ENCODE data around the gene GDAP2.

The GDAP2 gene

DNA sequence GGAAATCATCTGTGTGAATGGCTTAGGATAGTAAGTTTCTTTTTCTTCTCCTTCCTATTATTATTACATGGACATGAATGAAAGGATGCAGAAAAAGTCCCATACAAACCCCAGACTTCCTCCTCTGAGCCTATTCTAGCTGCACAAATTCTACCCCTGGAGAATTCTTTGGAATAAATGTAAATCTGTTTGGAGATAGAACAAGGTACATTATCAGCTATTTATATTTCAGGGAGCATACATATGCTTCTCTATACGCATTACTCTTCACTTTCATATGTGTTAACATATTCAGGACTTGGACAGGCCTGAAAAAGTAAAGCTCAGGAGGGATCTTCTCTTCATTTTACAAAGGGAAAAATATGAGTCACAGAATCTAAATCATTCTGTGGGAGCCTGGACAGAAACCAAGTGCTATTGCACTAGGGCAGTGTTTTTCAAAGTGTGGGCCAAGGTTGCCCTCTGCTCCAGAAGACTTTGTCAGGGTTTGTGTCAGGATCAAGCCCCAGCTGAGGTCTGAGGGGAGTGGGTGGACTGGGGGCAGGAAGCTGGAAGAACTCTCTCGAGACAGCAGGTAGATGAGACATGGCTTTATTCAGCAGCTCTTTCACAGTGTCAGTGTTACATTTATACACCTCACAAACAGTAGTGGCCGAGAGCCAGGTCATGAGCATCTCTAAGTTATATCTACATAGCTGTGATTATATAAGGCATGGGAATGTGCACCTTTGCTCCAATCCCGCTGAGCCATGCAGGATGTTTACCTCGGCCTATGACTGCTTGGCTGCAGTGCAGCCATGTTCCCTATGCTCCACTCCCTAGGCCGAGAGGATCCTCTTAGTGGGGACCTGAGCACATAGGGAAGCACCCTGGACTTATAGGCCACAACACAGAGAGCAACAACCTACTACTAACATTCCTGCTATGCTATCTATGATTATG, 114.3 kb downstream of the GDAP2 start:
- H3K4me3 Mint-ChIP-seq, result no peak overlapping the region
- peaks cover 46% of the 10 kb centered on the region for H3K4me1 Mint-ChIP-seq
- H3K27me3 Mint-ChIP-seq (ENCODE audit: low read depth), result no peaks in the 10 kb centered on the region
- H3K27ac Mint-ChIP-seq, result peak overlapping the region; percentile 72 to 89 (median 86)
- H3K36me3 Mint-ChIP-seq (ENCODE audit: low read depth), result no peaks in the 10 kb centered on the region
- peaks cover 2% of the 10 kb centered on the region for H3K9me3 Mint-ChIP-seq
- TF ChIP-seq CTCF (IDR thresholded peaks at IDR 0.05; ENCODE audit: unreplicated experiment in 3 of 3), result no peak
